Vagina (tissue), 2 donors: Measurements from ENCODE around the gene KCNQ2. TPM values are rescaled to one million over a fixed set of nuclear protein-coding genes. Genes with fewer than 3 reads are reported as not detected.

Experiments used
- DNase-seq, 2 donors: peaks; one replicate each; pipeline ENCODE4 v3.0.0-alpha.2; 2017; ENCODE audit errors: extremely low spot score in 2 of 2
- H3K27ac ChIP-seq: fragments of 200-600 bp; sonication (generic); one replicate; pipeline ENCODE4 v1.5.1; 2019
- H3K27me3 ChIP-seq: fragments of 200-600 bp; sonication (generic); one replicate; pipeline ENCODE4 v1.5.1; 2019
- H3K36me3 ChIP-seq, 2 donors: fragments of 200-600 bp; sonication (generic); one replicate each; pipeline ENCODE4 v1.5.1; 2017 to 2019
- H3K4me1 ChIP-seq: fragments of 200-600 bp; sonication (generic); one replicate; pipeline ENCODE4 v1.5.1; 2019
- H3K4me3 ChIP-seq, 2 donors: fragments of 200-600 bp; sonication (generic); 1 replicate in 1 of 2; 2 replicates in 1 of 2; pipeline ENCODE4 v1.5.1; 2016 to 2019
- H3K9me3 ChIP-seq: fragments of 200-600 bp; sonication (generic); one replicate; pipeline ENCODE4 v1.5.1; 2019
- CTCF ChIP-seq, 3 experiments: fragments of 450-650 bp in 2 of 3; fragments of 200-600 bp in 1 of 3; sonication (generic) in 1 of 3; IDR thresholded peaks; one replicate each; pipeline ENCODE4 v1.5.1; 2017 to 2019; ENCODE audit warnings: antibody characterized with exemption in 3 of 3, mild to moderate bottlenecking in 2 of 3, moderate library complexity in 2 of 3
- POLR2A ChIP-seq, 2 donors: fragments of 450-650 bp; IDR thresholded peaks; one replicate each; pipeline ENCODE4 v1.6.1; 2017; ENCODE audit warnings: antibody characterized with exemption in 2 of 2, mild to moderate bottlenecking in 2 of 2, moderate library complexity in 2 of 2
- POLR2AphosphoS5 ChIP-seq, 2 donors: sonication (generic); formaldehyde crosslinking; IDR thresholded peaks; one replicate each; pipeline ENCODE4 v1.9.0; 2017; ENCODE audit warnings: antibody characterized with exemption in 2 of 2, mild to moderate bottlenecking in 2 of 2, low read depth in 1 of 2; ENCODE audit not compliant: insufficient read depth in 1 of 2
- intact Hi-C: fragments of 100-400 bp; cut with DNase I; formaldehyde crosslinking; loops from one replicate; pipeline ENCODE4 v1.15.1; 2023
- total RNA-seq: library from RNA; depleted of rRNA; stranded (reverse); fragments of >200 nt; gene quantifications from one replicate; pipeline ENCODE4 v1.2.3, GENCODE V29; 2016

Gene KCNQ2
- total RNA-seq, 1 donor from 2014 or later = 1.2 TPM

GRCh38 chr20:63452821-63453523 is 19.5 kb downstream of the KCNQ2 start:
- Histone ChIP-seq H3K9me3 (no peaks in the 10 kb centered on the region), H3K4me1 (peaks cover 9% of the 10 kb centered on the region), H3K36me3 (no peaks in the 10 kb centered on the region), H3K4me3 (no peak overlapping the region), H3K27ac (no peak overlapping the region), H3K27me3 (peaks cover 5% of the 10 kb centered on the region)
- no peak for TF ChIP-seq POLR2AphosphoS5 (IDR thresholded peaks at IDR 0.05; ENCODE audit: insufficient read depth in 1 of 2, low read depth in 1 of 2)
- no peak for TF ChIP-seq POLR2A (IDR thresholded peaks at IDR 0.05)
- TF ChIP-seq CTCF (IDR thresholded peaks at IDR 0.05) = no peak
- intact Hi-C loops = no loop called here
- DNase-seq = no peak

GRCh38 chr20:63452341-63452740 is 20.1 kb downstream of the KCNQ2 start:
- TF ChIP-seq POLR2A (IDR thresholded peaks at IDR 0.05) (no peak), POLR2AphosphoS5 (IDR thresholded peaks at IDR 0.05; ENCODE audit: insufficient read depth in 1 of 2, low read depth in 1 of 2) (no peak), CTCF (IDR thresholded peaks at IDR 0.05) (no peak)

GRCh38 chr20:63451821-63452220 is 20.6 kb downstream of the KCNQ2 start:
- Histone ChIP-seq H3K36me3 (no peaks in the 10 kb centered on the region), H3K27me3 (peaks cover 5% of the 10 kb centered on the region), H3K27ac (no peak overlapping the region), H3K4me3 (no peak overlapping the region), H3K4me1 (peaks cover 9% of the 10 kb centered on the region), H3K9me3 (no peaks in the 10 kb centered on the region)
- intact Hi-C loops = no loop called here
- no peak for DNase-seq
- TF ChIP-seq CTCF (IDR thresholded peaks at IDR 0.05) = no peak
- no peak for TF ChIP-seq POLR2AphosphoS5 (IDR thresholded peaks at IDR 0.05; ENCODE audit: insufficient read depth in 1 of 2, low read depth in 1 of 2)
- no peak for TF ChIP-seq POLR2A (IDR thresholded peaks at IDR 0.05)

More at GRCh38 chr20:63452341-63452740, 20.1 kb downstream of the KCNQ2 start:
- Histone ChIP-seq H3K4me1 (peaks cover 9% of the 10 kb centered on the region), H3K36me3 (no peaks in the 10 kb centered on the region), H3K27ac (no peak overlapping the region), H3K9me3 (no peaks in the 10 kb centered on the region), H3K27me3 (peaks cover 5% of the 10 kb centered on the region), H3K4me3 (no peak overlapping the region)
- intact Hi-C loops = no loop called here
- no peak for DNase-seq

GRCh38 chr20:63449796-63450730 is 22.4 kb downstream of the KCNQ2 start:
- H3K27me3 ChIP-seq = peaks cover 2% of the 10 kb centered on the region
- H3K9me3 ChIP-seq = no peaks in the 10 kb centered on the region
- no peak for DNase-seq
- H3K27ac ChIP-seq = no peak overlapping the region
- peaks cover 9% of the 10 kb centered on the region for H3K4me1 ChIP-seq
- intact Hi-C loops = no loop called here
- no peaks in the 10 kb centered on the region for H3K36me3 ChIP-seq
- no peak overlapping the region for H3K4me3 ChIP-seq
- no peak for TF ChIP-seq CTCF (IDR thresholded peaks at IDR 0.05)
- TF ChIP-seq POLR2A (IDR thresholded peaks at IDR 0.05) = no peak
- TF ChIP-seq POLR2AphosphoS5 (IDR thresholded peaks at IDR 0.05; ENCODE audit: insufficient read depth in 1 of 2, low read depth in 1 of 2) = no peak
